ENCODE measurements around the gene ARF3. TPM values are rescaled to one million over a fixed set of nuclear protein-coding genes. Genes with fewer than 3 reads are reported as not detected.

The ARF3 gene
- polyA plus RNA-seq, 2 donors: 58.5 to 71.5 TPM

DNA sequence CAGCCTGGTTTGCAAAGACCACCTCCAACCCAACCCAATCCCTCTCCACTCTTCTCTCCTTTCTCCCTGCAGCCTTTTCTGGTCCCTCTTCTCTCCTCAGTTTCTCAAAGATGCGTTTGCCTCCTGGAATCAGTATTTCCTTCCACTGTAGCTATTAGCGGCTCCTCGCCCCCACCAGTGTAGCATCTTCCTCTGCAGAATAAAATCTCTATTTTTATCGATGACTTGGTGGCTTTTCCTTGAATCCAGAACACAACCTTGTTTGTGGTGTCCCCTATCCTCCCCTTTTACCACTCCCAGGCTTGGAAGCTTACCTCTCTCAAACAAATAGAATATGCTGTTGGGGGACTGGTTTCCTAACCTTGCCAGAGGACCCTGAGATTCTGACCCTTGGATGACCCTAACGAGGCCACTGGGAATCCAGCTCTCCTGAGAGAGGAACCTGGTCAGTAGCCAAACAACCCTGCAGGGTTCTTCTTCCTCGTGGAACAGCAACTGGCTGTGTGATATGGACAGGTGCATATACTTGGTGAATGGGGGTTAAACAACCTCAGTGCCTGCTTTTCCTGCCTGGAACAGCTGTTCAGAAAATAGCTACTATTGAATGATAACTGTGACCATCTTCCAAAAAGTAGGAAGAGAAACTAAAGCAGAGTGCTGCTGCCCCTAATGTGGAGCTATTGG lies 25.3 kb upstream of the ARF3 start:
- H3K36me3 ChIP-seq (ENCODE audit: control insufficient read depth in 2 of 2, insufficient read depth in 2 of 2, low read length in 1 of 2): no peaks in the 10 kb centered on the region
- peaks cover 0 to 24% of the 10 kb centered on the region in 2 donors for H3K27me3 ChIP-seq (ENCODE audit: control insufficient read depth in 1 of 2, insufficient read depth in 2 of 2, low read length in 2 of 2)
- H3K27ac ChIP-seq (ENCODE audit: low read depth in 2 of 2, low read length in 1 of 2): no peak overlapping the region
- H3K9me3 ChIP-seq (ENCODE audit: control insufficient read depth in 2 of 2, insufficient read depth in 1 of 2, low read depth in 1 of 2, low read length in 1 of 2): peaks cover 0 to 2% of the 10 kb centered on the region in 2 donors
- H3K4me3 ChIP-seq (ENCODE audit: low read depth in 1 of 2, low read length in 2 of 2): no peak overlapping the region
- peaks cover 25 to 30% of the 10 kb centered on the region in 2 donors for H3K4me1 ChIP-seq (ENCODE audit: control insufficient read depth in 2 of 2, insufficient read depth in 2 of 2, low read length in 1 of 2)
- WGBS, 2 donors: 62% methylated on average over 6 of the region's 6 CpGs

DNA sequence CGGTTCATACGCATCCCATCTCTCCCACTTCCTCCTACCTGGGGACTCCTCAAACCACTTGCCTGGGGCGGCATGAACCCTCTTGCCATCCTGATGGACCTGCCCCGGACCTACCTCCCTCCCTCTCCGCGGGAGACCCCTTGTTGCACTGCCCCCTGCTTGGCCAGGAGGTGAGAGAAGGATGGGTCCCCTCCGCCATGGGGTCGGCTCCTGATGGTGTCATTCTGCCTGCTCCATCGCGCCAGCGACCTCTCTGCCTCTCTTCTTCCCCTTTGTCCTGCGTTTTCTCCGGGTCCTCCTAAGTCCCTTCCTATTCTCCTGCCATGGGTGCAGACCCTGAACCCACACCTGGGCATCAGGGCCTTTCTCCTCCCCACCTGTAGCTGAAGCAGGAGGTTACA lies 24.5 kb upstream of the ARF3 start:
- Histone ChIP-seq H3K27me3 (ENCODE audit: control insufficient read depth in 1 of 2, insufficient read depth in 2 of 2, low read length in 2 of 2) (peaks cover 0 to 24% of the 10 kb centered on the region in 2 donors), H3K4me1 (ENCODE audit: control insufficient read depth in 2 of 2, insufficient read depth in 2 of 2, low read length in 1 of 2) (peaks cover 25 to 30% of the 10 kb centered on the region in 2 donors), H3K36me3 (ENCODE audit: control insufficient read depth in 2 of 2, insufficient read depth in 2 of 2, low read length in 1 of 2) (no peaks in the 10 kb centered on the region), H3K9me3 (ENCODE audit: control insufficient read depth in 2 of 2, insufficient read depth in 1 of 2, low read depth in 1 of 2, low read length in 1 of 2) (peaks cover 0 to 2% of the 10 kb centered on the region in 2 donors), H3K4me3 (ENCODE audit: low read depth in 1 of 2, low read length in 2 of 2) (no peak overlapping the region), H3K27ac (ENCODE audit: low read depth in 2 of 2, low read length in 1 of 2) (no peak overlapping the region)
- 18 to 31% methylated on average over 13 of the region's 13 CpGs for WGBS, 2 donors

DNA sequence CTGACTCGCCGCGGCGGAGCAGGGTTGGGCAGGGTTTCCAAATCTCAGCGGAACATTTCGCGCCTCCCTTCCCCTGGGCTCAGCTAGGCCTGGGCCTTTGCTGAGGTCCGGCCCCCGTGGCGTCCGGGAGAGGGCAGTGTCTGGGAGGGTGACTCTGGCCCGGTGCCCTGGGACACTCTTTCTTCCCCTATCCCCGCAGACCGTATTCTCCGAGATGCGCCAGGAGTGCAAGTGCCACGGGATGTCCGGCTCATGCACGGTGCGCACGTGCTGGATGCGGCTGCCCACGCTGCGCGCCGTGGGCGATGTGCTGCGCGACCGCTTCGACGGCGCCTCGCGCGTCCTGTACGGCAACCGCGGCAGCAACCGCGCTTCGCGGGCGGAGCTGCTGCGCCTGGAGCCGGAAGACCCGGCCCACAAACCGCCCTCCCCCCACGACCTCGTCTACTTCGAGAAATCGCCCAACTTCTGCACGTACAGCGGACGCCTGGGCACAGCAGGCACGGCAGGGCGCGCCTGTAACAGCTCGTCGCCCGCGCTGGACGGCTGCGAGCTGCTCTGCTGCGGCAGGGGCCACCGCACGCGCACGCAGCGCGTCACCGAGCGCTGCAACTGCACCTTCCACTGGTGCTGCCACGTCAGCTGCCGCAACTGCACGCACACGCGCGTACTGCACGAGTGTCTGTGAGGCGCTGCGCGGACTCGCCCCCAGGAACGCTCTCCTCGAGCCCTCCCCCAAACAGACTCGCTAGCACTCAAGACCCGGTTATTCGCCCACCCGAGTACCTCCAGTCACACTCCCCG lies 23.9 kb upstream of the ARF3 start:
- WGBS, 2 donors: 3 to 4% methylated on average over 87 to 91 of the region's 91 CpGs
- H3K36me3 ChIP-seq (ENCODE audit: control insufficient read depth in 2 of 2, insufficient read depth in 2 of 2, low read length in 1 of 2): no peaks in the 10 kb centered on the region
- H3K9me3 ChIP-seq (ENCODE audit: control insufficient read depth in 2 of 2, insufficient read depth in 1 of 2, low read depth in 1 of 2, low read length in 1 of 2): peaks cover 0 to 2% of the 10 kb centered on the region in 2 donors
- peak overlapping the region; percentile 2 to 50 for H3K4me3 ChIP-seq (ENCODE audit: low read depth in 1 of 2, low read length in 2 of 2)
- peaks cover 25 to 30% of the 10 kb centered on the region in 2 donors for H3K4me1 ChIP-seq (ENCODE audit: control insufficient read depth in 2 of 2, insufficient read depth in 2 of 2, low read length in 1 of 2)
- H3K27ac ChIP-seq (ENCODE audit: low read depth in 2 of 2, low read length in 1 of 2): no peak overlapping the region
- H3K27me3 ChIP-seq (ENCODE audit: control insufficient read depth in 1 of 2, insufficient read depth in 2 of 2, low read length in 2 of 2): peaks cover 0 to 24% of the 10 kb centered on the region in 2 donors

DNA sequence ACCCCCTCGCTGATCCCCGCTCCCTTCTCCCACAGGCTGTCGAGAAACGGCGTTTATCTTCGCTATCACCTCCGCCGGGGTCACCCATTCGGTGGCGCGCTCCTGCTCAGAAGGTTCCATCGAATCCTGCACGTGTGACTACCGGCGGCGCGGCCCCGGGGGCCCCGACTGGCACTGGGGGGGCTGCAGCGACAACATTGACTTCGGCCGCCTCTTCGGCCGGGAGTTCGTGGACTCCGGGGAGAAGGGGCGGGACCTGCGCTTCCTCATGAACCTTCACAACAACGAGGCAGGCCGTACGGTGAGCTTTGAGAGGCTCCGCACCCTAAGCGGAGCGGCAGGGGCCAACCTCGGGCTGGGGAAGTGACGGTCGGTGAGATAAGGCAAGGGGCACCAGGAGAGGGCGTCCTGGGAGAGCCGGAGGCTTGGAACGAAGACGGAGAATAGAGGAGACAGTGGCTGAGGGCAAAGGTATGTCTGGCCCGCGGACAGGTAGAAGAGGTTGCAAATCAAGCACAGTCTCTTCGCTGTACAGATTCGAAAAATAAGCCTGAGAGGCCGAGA lies 23.2 kb upstream of the ARF3 start:
- Histone ChIP-seq H3K4me1 (ENCODE audit: control insufficient read depth in 2 of 2, insufficient read depth in 2 of 2, low read length in 1 of 2) (peaks cover 25 to 30% of the 10 kb centered on the region in 2 donors), H3K9me3 (ENCODE audit: control insufficient read depth in 2 of 2, insufficient read depth in 1 of 2, low read depth in 1 of 2, low read length in 1 of 2) (peaks cover 0 to 2% of the 10 kb centered on the region in 2 donors), H3K36me3 (ENCODE audit: control insufficient read depth in 2 of 2, insufficient read depth in 2 of 2, low read length in 1 of 2) (no peaks in the 10 kb centered on the region), H3K27ac (ENCODE audit: low read depth in 2 of 2, low read length in 1 of 2) (no peak overlapping the region), H3K27me3 (ENCODE audit: control insufficient read depth in 1 of 2, insufficient read depth in 2 of 2, low read length in 2 of 2) (peaks cover 0 to 24% of the 10 kb centered on the region in 2 donors), H3K4me3 (ENCODE audit: low read depth in 1 of 2, low read length in 2 of 2) (peak overlapping the region; percentile 33 to 50)
- WGBS, 2 donors: 2 to 3% methylated on average over 45 to 46 of the region's 46 CpGs

DNA sequence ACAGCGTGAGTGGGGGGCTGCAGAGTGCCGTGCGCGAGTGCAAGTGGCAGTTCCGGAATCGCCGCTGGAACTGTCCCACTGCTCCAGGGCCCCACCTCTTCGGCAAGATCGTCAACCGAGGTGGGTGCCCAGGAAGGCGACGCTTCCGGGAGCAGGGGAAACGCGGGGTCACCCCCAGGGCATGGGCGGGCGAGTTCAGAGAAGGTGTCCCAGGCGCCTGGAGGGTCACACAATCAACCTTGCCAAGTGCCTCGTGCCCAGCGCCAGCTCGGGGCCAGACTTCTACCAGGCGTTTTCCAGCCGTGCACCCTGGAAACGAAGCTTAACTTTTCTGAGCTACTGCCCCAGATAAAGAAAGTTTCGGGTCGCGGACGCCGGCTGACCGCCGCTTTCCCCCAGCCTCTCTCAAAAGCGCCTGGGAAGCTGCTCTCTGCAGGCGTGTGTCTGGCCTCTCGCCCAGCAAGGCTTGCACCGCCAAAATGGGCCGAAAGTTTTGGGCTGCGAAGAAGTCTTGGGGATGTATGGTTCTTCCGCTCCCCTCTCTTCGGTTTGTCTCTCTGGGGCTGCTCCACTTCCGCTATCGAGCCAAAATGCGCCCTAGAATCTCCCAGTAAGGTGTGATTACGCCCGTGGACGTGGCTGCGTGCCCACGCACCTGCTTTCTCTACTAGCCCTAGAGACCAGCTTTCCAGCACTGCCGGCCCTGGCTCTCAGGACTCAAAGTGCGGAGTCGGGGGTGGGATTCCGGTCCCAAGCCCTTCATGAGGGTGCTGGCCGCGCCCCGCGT lies 22.5 kb upstream of the ARF3 start:
- H3K9me3 ChIP-seq (ENCODE audit: control insufficient read depth in 2 of 2, insufficient read depth in 1 of 2, low read depth in 1 of 2, low read length in 1 of 2): peaks cover 0 to 2% of the 10 kb centered on the region in 2 donors
- H3K4me3 ChIP-seq (ENCODE audit: low read depth in 1 of 2, low read length in 2 of 2): peak overlapping the region; percentile 33 to 50
- peaks cover 0 to 24% of the 10 kb centered on the region in 2 donors for H3K27me3 ChIP-seq (ENCODE audit: control insufficient read depth in 1 of 2, insufficient read depth in 2 of 2, low read length in 2 of 2)
- H3K36me3 ChIP-seq (ENCODE audit: control insufficient read depth in 2 of 2, insufficient read depth in 2 of 2, low read length in 1 of 2): no peaks in the 10 kb centered on the region
- 1 to 2% methylated on average over 55 of the region's 55 CpGs for WGBS, 2 donors
- peaks cover 25 to 30% of the 10 kb centered on the region in 2 donors for H3K4me1 ChIP-seq (ENCODE audit: control insufficient read depth in 2 of 2, insufficient read depth in 2 of 2, low read length in 1 of 2)
- no peak overlapping the region for H3K27ac ChIP-seq (ENCODE audit: low read depth in 2 of 2, low read length in 1 of 2)

DNA sequence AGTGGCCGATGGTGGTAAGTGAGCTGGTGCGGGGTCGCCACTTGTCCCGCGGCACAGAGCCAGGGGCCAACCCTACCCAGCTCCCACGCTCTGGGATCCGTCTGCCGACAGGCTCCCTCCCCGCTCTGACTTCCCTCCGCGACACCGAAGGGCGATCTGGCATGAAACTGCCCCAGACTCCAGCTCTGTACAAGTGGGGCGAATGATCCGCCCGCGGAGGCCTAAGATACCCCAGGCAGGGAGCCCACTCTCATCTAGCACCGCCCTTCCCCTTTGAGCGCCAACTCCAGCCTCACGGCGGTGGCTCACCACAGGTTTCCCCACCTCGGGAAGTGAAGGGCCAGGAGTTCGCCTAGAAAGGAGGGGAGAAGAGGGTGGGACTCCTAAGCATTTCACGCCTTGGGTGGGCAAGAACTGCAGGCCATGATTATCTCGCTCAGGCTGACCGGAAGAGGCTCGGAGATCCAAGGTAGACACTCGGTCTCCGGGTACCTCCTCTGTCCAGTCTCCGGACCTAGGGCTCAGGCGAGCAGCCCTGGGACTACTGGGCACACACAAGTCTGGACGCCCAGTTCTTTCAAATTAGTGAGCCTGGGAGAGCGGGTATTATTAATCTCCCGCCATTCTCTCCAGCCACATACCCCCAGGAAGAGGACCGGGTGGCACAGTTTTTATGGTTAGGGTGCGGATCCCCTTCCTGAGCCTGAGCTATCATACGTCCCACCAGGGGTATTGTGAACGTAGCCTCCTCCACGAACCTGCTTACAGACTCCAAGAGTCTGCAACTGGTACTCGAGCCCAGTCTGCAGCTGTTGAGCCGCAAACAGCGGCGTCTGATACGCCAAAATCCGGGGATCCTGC lies 21.7 kb upstream of the ARF3 start:
- Histone ChIP-seq H3K27me3 (ENCODE audit: control insufficient read depth in 1 of 2, insufficient read depth in 2 of 2, low read length in 2 of 2) (peaks cover 0 to 24% of the 10 kb centered on the region in 2 donors), H3K9me3 (ENCODE audit: control insufficient read depth in 2 of 2, insufficient read depth in 1 of 2, low read depth in 1 of 2, low read length in 1 of 2) (peaks cover 0 to 2% of the 10 kb centered on the region in 2 donors), H3K27ac (ENCODE audit: low read depth in 2 of 2, low read length in 1 of 2) (no peak overlapping the region), H3K4me1 (ENCODE audit: control insufficient read depth in 2 of 2, insufficient read depth in 2 of 2, low read length in 1 of 2) (peaks cover 25 to 30% of the 10 kb centered on the region in 2 donors), H3K4me3 (ENCODE audit: low read depth in 1 of 2, low read length in 2 of 2) (peak overlapping the region; percentile 33 to 50), H3K36me3 (ENCODE audit: control insufficient read depth in 2 of 2, insufficient read depth in 2 of 2, low read length in 1 of 2) (no peaks in the 10 kb centered on the region)
- WGBS, 2 donors: 3 to 4% methylated on average over 45 of the region's 45 CpGs

DNA sequence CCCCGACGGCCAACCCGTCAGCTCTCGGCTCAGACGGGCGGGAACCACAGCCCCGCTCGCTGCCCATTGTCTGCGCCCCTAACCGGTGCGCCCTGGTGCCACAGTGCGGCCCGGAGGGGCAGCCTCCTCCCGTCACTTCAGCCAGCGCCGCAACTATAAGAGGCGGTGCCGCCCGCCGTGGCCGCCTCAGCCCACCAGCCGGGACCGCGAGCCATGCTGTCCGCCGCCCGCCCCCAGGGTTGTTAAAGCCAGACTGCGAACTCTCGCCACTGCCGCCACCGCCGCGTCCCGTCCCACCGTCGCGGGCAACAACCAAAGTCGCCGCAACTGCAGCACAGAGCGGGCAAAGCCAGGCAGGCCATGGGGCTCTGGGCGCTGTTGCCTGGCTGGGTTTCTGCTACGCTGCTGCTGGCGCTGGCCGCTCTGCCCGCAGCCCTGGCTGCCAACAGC lies 21.0 kb upstream of the ARF3 start, which contains the start of gene WNT1:
WNT1 (plus strand) TSS at position 32 of the 450 bp plus-strand sequence; CDS start at position 361, 329 bp downstream.
- peak within 1 kb of the TSS; percentile 25 to 50 for H3K4me3 ChIP-seq (ENCODE audit: low read depth in 1 of 2, low read length in 2 of 2)
- peaks cover 0 to 2% of the 10 kb centered on the region in 2 donors for H3K9me3 ChIP-seq (ENCODE audit: control insufficient read depth in 2 of 2, insufficient read depth in 1 of 2, low read depth in 1 of 2, low read length in 1 of 2)
- peaks cover 25 to 30% of the 10 kb centered on the region in 2 donors for H3K4me1 ChIP-seq (ENCODE audit: control insufficient read depth in 2 of 2, insufficient read depth in 2 of 2, low read length in 1 of 2)
- peaks cover 0 to 22% of the 10 kb centered on the region in 2 donors for H3K27me3 ChIP-seq (ENCODE audit: control insufficient read depth in 1 of 2, insufficient read depth in 2 of 2, low read length in 2 of 2)
- H3K27ac ChIP-seq (ENCODE audit: low read depth in 2 of 2, low read length in 1 of 2): no peak within 1 kb of the TSS
- no peaks in the 10 kb centered on the region for H3K36me3 ChIP-seq (ENCODE audit: control insufficient read depth in 2 of 2, insufficient read depth in 2 of 2, low read length in 1 of 2)
- 0 to 1% methylated on average over 27 to 45 of the region's 45 CpGs for WGBS, 2 donors

All from esophagus (tissue), 2 donors.